ENCODE results near the gene SLC30A2. TPM values are rescaled to one million over a fixed set of nuclear protein-coding genes. Genes with fewer than 3 reads are reported as not detected.
"Not testable (repeated sequence)": the region's sequence is repeated elsewhere in the genome, so short reads cannot be mapped to it uniquely, and the experiment has no call there.

SLC30A2 gene, protein sequence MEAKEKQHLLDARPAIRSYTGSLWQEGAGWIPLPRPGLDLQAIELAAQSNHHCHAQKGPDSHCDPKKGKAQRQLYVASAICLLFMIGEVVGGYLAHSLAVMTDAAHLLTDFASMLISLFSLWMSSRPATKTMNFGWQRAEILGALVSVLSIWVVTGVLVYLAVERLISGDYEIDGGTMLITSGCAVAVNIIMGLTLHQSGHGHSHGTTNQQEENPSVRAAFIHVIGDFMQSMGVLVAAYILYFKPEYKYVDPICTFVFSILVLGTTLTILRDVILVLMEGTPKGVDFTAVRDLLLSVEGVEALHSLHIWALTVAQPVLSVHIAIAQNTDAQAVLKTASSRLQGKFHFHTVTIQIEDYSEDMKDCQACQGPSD
- 0.10 TPM for polyA plus RNA-seq (2013, experiment 1 of 2)
- polyA plus RNA-seq (2013, experiment 2 of 2), result 0.32 TPM

- Histone ChIP-seq H3K4me3 (ENCODE audit: low read length) (peak within 1 kb of the TSS; percentile 45), H3K9me3 (ENCODE audit: insufficient read depth, low read depth, low read length) (no peaks in the 10 kb centered on the region), H3K4me1 (ENCODE audit: insufficient read depth, low read length) (peaks cover 2% of the 10 kb centered on the region; the same call in 1 of the 2 replicates), H3K27me3 (ENCODE audit: insufficient read depth, low read length) (peaks cover 94% of the 10 kb centered on the region), H3K36me3 (ENCODE audit: insufficient read depth, low read length) (no peaks in the 10 kb centered on the region), H3K9ac (ENCODE audit: low read depth, low read length) (no peak within 1 kb of the TSS; the same call in 1 of the 2 replicates), H3K27ac (ENCODE audit: low read depth, low read length) (no peak within 1 kb of the TSS)
- WGBS, result 1% methylated on average over 62 of the region's 62 CpGs
Observed at GRCh38 chr1:26045722-26046245, at the start of gene SLC30A2. Gene SLC30A2 (minus strand): TSS chr1:26046118. CDS start chr1:26045896, 222 bp downstream.

- WGBS, result 27% methylated on average over 16 of the region's 17 CpGs
- no peaks in the 10 kb centered on the region for H3K9me3 ChIP-seq (ENCODE audit: insufficient read depth, low read depth, low read length)
Observed at GRCh38 chr1:26094677-26095383, 48.9 kb upstream of the SLC30A2 start.

GRCh38 chr1:26094076-26094669, 48.3 kb upstream of the SLC30A2 start:
- Histone ChIP-seq H3K4me1 (ENCODE audit: insufficient read depth, low read length) (peaks cover 24% of the 10 kb centered on the region), H3K36me3 (ENCODE audit: insufficient read depth, low read length) (no peaks in the 10 kb centered on the region), H3K9ac (ENCODE audit: low read depth, low read length) (0 out of 2 replicates have a peak overlapping the region, but pooled peaks have one; percentile 2), H3K27ac (ENCODE audit: low read depth, low read length) (no peak overlapping the region; the same call in 1 of the 2 replicates), H3K4me3 (ENCODE audit: low read length) (0 out of 2 replicates have a peak overlapping the region, but pooled peaks have one; percentile 5), H3K27me3 (ENCODE audit: insufficient read depth, low read length) (peaks cover 6% of the 10 kb centered on the region), H3K9me3 (ENCODE audit: insufficient read depth, low read depth, low read length) (no peaks in the 10 kb centered on the region)
- WGBS, result 11% methylated on average over 9 of the region's 11 CpGs

More at GRCh38 chr1:26094677-26095383, 48.9 kb upstream of the SLC30A2 start:
- no peaks in the 10 kb centered on the region for H3K36me3 ChIP-seq (ENCODE audit: insufficient read depth, low read length)
- peak overlapping the region; percentile 5; the same call in 1 of the 2 replicates for H3K4me3 ChIP-seq (ENCODE audit: low read length)
- H3K9ac ChIP-seq (ENCODE audit: low read depth, low read length), result 0 out of 2 replicates have a peak overlapping the region, but pooled peaks have one; percentile 2
- no peak overlapping the region; the same call in 1 of the 2 replicates for H3K27ac ChIP-seq (ENCODE audit: low read depth, low read length)
- peaks cover 6% of the 10 kb centered on the region for H3K27me3 ChIP-seq (ENCODE audit: insufficient read depth, low read length)
- H3K4me1 ChIP-seq (ENCODE audit: insufficient read depth, low read length), result peaks cover 24% of the 10 kb centered on the region

GRCh38 chr1:26093569-26093968, 47.7 kb upstream of the SLC30A2 start:
- not testable (repeated sequence) for H3K27ac ChIP-seq (ENCODE audit: low read depth, low read length)
- 69% methylated on average over 5 of the region's 6 CpGs for WGBS

DNA sequence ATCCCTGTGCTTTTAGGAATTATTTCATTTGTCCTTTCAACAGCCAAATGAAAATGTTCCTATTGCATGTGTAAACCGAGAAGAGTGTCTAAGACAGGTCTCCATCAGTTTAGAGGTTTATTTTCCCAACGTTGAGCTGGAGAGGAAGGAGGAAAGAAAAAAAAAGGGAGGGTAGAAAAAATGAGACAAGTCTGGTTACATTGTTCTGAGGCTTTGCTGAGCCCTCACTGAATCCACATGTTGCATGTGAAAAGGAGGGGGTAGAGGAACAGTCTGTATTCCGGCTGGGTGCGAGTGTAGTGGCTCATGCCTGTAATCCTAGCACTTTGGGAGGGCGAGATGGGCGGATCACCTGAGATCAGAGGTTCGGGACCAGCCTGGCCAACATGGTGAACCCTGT, 46.5 kb upstream of the SLC30A2 start:
- peaks cover 6% of the 10 kb centered on the region for H3K27me3 ChIP-seq (ENCODE audit: insufficient read depth, low read length)
- no peaks in the 10 kb centered on the region for H3K36me3 ChIP-seq (ENCODE audit: insufficient read depth, low read length)
- H3K4me1 ChIP-seq (ENCODE audit: insufficient read depth, low read length), result peaks cover 24% of the 10 kb centered on the region
- no peak overlapping the region for H3K27ac ChIP-seq (ENCODE audit: low read depth, low read length)
- no peak overlapping the region for H3K9ac ChIP-seq (ENCODE audit: low read depth, low read length)
- no peak overlapping the region for H3K4me3 ChIP-seq (ENCODE audit: low read length)
- 70% methylated on average over 7 of the region's 7 CpGs for WGBS
- no peaks in the 10 kb centered on the region for H3K9me3 ChIP-seq (ENCODE audit: insufficient read depth, low read depth, low read length)

More at GRCh38 chr1:26093569-26093968, 47.7 kb upstream of the SLC30A2 start:
- not testable (repeated sequence) for H3K36me3 ChIP-seq (ENCODE audit: insufficient read depth, low read length); H3K9me3 ChIP-seq (ENCODE audit: insufficient read depth, low read depth, low read length); H3K9ac ChIP-seq (ENCODE audit: low read depth, low read length); H3K4me3 ChIP-seq (ENCODE audit: low read length); H3K27me3 ChIP-seq (ENCODE audit: insufficient read depth, low read length)
- H3K4me1 ChIP-seq (ENCODE audit: insufficient read depth, low read length), result peaks cover 24% of the 10 kb centered on the region

DNA sequence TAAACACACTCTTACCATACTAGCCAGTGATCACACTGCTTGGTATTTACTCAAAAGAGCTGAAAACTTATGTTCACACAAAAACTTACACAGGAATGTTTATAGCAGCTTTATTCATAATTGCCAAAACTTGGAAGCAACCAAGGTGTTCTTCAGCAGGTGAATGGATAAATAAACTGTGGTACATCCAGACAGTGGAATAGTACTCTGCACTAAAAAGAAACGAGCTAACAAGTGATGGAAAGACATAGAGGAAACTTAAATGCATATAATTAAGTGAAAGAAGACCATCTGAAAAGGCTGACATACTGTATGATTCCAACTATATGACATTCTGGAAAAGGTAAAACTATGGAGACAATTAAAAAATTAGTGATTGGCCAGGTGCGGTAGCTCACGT, 45.0 kb upstream of the SLC30A2 start:
- Histone ChIP-seq H3K36me3 (ENCODE audit: insufficient read depth, low read length) (no peaks in the 10 kb centered on the region), H3K9ac (ENCODE audit: low read depth, low read length) (no peak overlapping the region), H3K27me3 (ENCODE audit: insufficient read depth, low read length) (peaks cover 6% of the 10 kb centered on the region), H3K9me3 (ENCODE audit: insufficient read depth, low read depth, low read length) (no peaks in the 10 kb centered on the region), H3K4me3 (ENCODE audit: low read length) (no peak overlapping the region), H3K4me1 (ENCODE audit: insufficient read depth, low read length) (peaks cover 24% of the 10 kb centered on the region), H3K27ac (ENCODE audit: low read depth, low read length) (no peak overlapping the region)
- WGBS, result 91% methylated on average over 3 of the region's 3 CpGs

DNA sequence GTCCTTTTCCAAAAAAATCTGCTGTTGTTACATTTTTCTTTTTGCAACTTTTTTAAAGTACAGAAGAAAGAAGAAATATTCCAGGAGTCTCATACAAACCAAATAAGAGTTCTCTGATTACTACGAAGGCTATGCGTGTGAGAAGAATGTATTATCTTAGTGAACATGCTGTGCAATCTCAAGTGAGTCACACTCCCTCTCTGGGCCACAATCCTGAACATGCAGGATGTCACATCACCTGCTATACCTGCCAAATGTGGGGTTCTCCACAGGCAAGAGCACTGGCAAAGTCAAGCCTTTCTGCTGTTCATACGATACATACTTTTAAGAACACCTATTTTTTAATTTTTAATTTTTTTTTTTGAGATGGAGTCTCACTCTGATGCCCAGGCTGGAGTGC, 43.2 kb upstream of the SLC30A2 start:
- Histone ChIP-seq H3K27me3 (ENCODE audit: insufficient read depth, low read length) (peaks cover 8% of the 10 kb centered on the region; the same call in 1 of the 2 replicates), H3K36me3 (ENCODE audit: insufficient read depth, low read length) (no peaks in the 10 kb centered on the region), H3K4me3 (ENCODE audit: low read length) (no peak overlapping the region), H3K9me3 (ENCODE audit: insufficient read depth, low read depth, low read length) (no peaks in the 10 kb centered on the region), H3K9ac (ENCODE audit: low read depth, low read length) (no peak overlapping the region), H3K4me1 (ENCODE audit: insufficient read depth, low read length) (peaks cover 10% of the 10 kb centered on the region), H3K27ac (ENCODE audit: low read depth, low read length) (no peak overlapping the region)
- WGBS, result 100% methylated on average over 1 of the region's 3 CpGs

GRCh38 chr1:26084844-26085243, 38.9 kb upstream of the SLC30A2 start:
- no peak overlapping the region for H3K4me3 ChIP-seq (ENCODE audit: low read length)
- H3K9me3 ChIP-seq (ENCODE audit: insufficient read depth, low read depth, low read length), result no peaks in the 10 kb centered on the region
- no peak overlapping the region for H3K27ac ChIP-seq (ENCODE audit: low read depth, low read length)
- H3K4me1 ChIP-seq (ENCODE audit: insufficient read depth, low read length), result no peaks in the 10 kb centered on the region
- WGBS, result 90% methylated on average over 2 of the region's 2 CpGs
- no peak overlapping the region for H3K9ac ChIP-seq (ENCODE audit: low read depth, low read length)
- H3K36me3 ChIP-seq (ENCODE audit: insufficient read depth, low read length), result no peaks in the 10 kb centered on the region
- H3K27me3 ChIP-seq (ENCODE audit: insufficient read depth, low read length), result peaks cover 13% of the 10 kb centered on the region

- H3K4me3 ChIP-seq (ENCODE audit: low read length), result no peak overlapping the region
- peaks cover 13% of the 10 kb centered on the region for H3K27me3 ChIP-seq (ENCODE audit: insufficient read depth, low read length)
- WGBS, result 78% methylated on average over 2 of the region's 2 CpGs
- no peaks in the 10 kb centered on the region for H3K9me3 ChIP-seq (ENCODE audit: insufficient read depth, low read depth, low read length)
- no peaks in the 10 kb centered on the region for H3K36me3 ChIP-seq (ENCODE audit: insufficient read depth, low read length)
- no peak overlapping the region for H3K27ac ChIP-seq (ENCODE audit: low read depth, low read length)
- H3K4me1 ChIP-seq (ENCODE audit: insufficient read depth, low read length), result peaks cover under 1% of the 10 kb centered on the region
- no peak overlapping the region for H3K9ac ChIP-seq (ENCODE audit: low read depth, low read length)
Observed at GRCh38 chr1:26084091-26084561, 38.2 kb upstream of the SLC30A2 start.

DNA sequence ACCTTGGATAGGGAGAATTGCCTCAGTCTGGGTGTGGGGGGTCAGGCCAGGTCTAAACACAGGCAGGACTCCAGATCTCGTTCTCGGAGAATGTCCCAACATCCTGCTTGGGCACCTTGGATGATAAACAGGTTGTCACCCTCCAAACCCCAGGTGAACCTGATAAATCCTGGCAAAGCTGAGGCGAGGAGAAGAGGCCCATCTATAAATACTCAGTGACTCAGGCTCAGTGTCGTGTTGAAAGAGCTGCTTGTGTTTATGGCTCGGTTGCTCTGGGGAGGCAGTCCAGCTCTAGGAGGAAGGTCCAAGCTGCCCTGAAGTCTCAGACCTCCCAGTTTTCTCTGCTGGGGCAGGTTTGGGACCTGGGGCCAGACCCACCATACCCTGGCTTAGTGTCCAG, 37.3 kb upstream of the SLC30A2 start:
- Histone ChIP-seq H3K4me3 (ENCODE audit: low read length) (no peak overlapping the region), H3K36me3 (ENCODE audit: insufficient read depth, low read length) (no peaks in the 10 kb centered on the region), H3K27me3 (ENCODE audit: insufficient read depth, low read length) (peaks cover 13% of the 10 kb centered on the region), H3K27ac (ENCODE audit: low read depth, low read length) (no peak overlapping the region), H3K4me1 (ENCODE audit: insufficient read depth, low read length) (peaks cover 7% of the 10 kb centered on the region), H3K9ac (ENCODE audit: low read depth, low read length) (no peak overlapping the region), H3K9me3 (ENCODE audit: insufficient read depth, low read depth, low read length) (no peaks in the 10 kb centered on the region)
- 87% methylated on average over 5 of the region's 5 CpGs for WGBS

Measured in HUES64 (cell line).